ENCODE data around the gene WDR76. TPM values are rescaled to one million over a fixed set of nuclear protein-coding genes. Genes with fewer than 3 reads are reported as not detected.

The WDR76 gene
- polyA plus RNA-seq, 1 donor, result 6.3 TPM

DNA sequence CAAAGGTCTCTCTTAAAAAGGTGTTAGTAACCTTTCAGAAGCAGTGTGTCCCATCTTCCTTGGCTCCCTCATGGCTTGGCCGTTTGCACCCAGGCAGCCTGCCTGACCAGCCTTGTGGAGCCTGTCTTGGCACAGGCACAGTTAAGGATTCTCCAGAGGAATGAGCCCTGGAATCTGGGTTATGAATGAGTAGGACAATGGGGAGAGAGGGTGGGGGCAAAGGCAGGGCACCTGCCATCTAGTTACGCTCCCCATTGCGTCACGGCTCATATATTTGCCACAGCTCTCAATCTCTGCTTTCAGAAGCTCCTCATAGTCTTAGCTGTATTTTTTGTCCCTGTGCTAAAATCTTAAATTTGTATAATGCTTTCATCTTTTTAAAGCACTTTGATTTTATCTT, 50.6 kb downstream of the WDR76 start:
- no peak for DNase-seq (ENCODE audit: low read depth)

- DNase-seq (ENCODE audit: low read depth), result no peak
Measured at GRCh38 chr15:43878446-43878845, 51.6 kb downstream of the WDR76 start.

DNA sequence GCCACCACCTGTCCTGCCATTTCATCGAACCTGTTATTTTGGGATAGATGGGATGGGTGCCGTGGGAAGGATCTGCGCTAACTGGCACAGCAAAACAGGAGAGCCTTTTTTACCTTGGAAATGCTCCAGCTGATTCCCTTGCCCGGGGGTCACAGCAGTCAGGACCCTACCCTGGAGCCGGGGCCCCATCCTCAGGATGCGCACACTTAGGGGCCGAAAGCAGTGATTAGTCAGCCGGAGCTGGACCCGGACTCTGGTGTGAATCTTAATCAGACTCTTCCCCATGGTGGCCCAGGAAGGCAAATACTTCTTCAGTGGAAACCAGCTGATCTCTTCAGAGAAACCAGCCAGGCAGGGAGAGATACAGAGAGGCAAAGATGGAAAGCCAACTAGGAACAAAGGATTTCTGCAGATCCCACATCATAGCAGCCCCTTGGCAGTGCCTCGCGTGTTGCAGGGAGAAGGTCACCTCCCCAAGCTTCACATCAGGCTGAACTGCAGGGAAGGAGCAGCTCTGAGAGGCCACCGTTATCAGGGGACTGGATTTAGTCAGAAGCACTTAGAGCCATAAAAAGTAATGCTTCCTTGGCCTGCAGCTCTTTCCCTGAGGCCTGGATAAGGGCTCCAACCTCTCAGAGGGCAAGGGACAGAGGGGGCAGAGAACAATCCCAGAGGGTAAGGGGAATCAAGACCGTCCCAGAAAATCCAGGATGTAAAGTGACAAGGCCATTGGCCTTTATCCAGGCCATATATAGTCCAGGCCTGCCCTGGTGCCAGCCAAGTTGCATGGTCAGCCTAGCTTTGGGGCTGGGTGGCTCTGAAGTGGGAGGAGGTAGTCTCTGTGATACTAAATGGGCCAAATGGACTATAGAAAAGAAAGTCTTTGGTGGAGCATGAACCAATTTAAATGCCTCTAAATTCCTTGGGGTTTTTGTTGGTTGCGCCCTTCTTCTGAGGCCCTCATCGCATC, 52.9 kb downstream of the WDR76 start:
- no peak for DNase-seq (ENCODE audit: low read depth)

- DNase-seq (ENCODE audit: low read depth), result no peak
Measured at GRCh38 chr15:43880406-43881194, 53.8 kb downstream of the WDR76 start.

GRCh38 chr15:43881245-43881644, 54.4 kb downstream of the WDR76 start:
- no peak for DNase-seq (ENCODE audit: low read depth)

- no peak for DNase-seq (ENCODE audit: low read depth)
Measured at GRCh38 chr15:43881944-43882343, 55.1 kb downstream of the WDR76 start.

DNA sequence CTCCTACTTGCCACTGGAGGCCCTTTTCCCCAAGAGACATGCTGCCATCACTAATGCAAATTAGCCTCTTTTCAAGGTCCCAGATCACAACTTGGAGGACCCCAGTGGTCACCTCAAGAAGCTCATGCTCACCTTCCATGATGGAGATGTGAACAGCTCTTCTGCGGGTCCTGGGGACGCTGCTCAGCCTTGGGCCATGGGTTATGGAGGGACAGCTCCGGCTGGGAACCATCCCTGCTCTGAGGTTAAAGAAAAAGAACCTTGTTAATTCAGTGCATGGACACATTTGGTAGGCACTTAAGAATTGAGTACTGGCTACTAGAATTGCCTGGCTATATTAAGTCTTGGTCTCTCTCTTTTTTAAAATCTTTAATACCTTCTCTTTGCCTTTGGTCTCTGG, 56.8 kb downstream of the WDR76 start:
- no peak for DNase-seq (ENCODE audit: low read depth)

DNA sequence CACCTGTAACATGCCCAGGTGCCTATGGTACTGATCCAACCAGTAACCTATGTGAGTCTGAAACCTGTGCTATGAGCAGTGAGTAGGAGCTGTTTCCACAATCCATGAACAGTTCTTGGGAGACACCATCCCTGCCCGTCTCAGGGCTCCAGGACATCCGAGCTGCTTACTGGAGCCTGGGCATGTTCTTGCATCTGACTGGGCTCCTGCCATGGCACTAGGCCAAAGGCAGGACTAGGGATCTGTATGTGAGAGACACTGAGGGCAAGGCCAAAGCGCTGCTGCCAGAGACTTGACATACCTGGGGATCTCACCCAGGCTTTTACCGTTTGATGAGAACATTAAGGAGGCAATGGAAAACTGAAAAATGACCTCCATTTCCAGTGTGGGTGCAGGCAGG, 59.8 kb downstream of the WDR76 start:
- DNase-seq (ENCODE audit: low read depth), result no peak

GRCh38 chr15:43887901-43888300, 61.1 kb downstream of the WDR76 start:
- DNase-seq (ENCODE audit: low read depth), result no peak

DNA sequence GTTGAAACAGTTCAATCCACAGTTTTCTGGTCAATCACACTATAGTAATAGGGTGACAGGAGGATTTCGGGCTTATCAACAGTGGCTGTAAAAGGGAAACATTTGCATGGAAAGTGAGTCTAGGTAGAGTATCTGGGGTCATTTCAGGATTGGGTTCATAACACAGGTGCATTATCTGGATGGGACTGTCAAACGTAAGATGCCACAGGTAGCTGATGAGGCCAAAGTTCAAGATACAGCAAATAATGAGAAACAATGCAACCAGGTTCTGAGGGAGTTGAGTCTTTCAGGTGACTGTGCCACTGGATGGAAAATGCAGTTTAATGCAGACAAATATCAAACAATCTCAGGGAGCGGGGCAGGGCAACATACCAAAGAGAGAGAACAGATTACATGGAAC, 62.2 kb downstream of the WDR76 start:
- no peak for DNase-seq (ENCODE audit: low read depth)

GRCh38 chr15:43893956-43894355, 67.2 kb downstream of the WDR76 start:
- no peak for DNase-seq (ENCODE audit: low read depth)

GRCh38 chr15:43895586-43895985, 68.8 kb downstream of the WDR76 start:
- no peak for DNase-seq (ENCODE audit: low read depth)

- no peak for DNase-seq (ENCODE audit: low read depth)
Measured at GRCh38 chr15:43896543-43896942, 69.7 kb downstream of the WDR76 start.

GRCh38 chr15:43898891-43899290, 72.1 kb downstream of the WDR76 start:
- no peak for DNase-seq (ENCODE audit: low read depth)

DNA sequence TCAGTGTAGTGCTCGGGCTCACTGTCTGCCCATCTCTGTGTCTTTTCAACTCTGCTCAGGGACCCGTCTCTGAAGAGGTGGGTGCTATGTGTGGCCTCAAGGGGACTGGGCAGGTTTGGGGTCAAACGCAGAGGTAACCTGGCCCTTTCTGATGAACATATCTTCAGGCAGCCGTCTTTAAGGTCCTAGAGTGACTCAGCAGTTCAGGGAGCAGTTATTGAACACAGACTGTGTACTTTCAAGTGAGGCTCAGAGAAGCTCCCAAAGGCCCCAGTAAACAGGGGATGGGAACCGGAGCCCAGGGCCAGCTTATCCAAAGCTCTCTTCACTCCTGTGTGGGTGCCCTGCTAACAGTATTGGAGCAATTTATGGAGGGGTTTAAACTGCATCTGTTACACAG, 73.1 kb downstream of the WDR76 start:
- DNase-seq (ENCODE audit: low read depth), result no peak

DNA sequence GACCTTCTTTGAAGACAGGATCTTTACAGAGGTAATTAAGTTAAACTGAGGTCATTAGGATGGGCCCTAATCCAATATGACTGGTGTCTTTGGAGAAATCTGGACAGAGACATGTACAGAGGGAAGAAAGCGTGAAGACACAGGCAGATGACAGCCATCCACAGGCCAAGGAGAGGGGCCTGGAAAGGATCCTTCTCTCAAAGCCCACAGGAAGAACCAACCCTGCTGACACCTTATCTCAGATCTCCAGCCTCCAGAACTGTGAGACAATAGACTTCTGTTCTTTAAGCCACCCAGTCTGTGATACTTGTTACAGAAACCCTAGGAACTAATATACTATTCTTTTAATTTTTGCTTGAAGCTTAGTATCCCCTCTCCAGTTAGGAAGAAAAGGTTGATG, 74.2 kb downstream of the WDR76 start:
- DNase-seq (ENCODE audit: low read depth), result no peak

DNA sequence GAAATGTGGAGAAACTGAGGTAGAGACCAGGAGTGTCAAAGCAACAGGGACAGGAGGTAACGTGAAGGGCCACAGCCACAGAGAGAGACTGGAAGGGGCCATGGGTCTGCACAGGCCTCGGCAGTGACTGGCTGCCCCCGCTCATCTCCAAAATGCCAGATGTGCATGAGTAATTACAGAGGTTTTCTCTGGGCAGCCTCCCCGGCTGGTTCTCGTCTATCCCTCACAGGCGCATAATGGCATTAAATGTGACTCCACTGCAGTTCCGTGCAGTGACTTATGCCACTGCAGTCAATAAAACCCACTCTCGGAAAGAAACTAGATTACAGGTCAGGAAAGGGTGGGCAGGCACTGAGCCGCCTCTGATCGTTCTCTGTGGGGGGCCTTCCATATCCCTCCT, 74.7 kb downstream of the WDR76 start:
- no peak for DNase-seq (ENCODE audit: low read depth)

DNA sequence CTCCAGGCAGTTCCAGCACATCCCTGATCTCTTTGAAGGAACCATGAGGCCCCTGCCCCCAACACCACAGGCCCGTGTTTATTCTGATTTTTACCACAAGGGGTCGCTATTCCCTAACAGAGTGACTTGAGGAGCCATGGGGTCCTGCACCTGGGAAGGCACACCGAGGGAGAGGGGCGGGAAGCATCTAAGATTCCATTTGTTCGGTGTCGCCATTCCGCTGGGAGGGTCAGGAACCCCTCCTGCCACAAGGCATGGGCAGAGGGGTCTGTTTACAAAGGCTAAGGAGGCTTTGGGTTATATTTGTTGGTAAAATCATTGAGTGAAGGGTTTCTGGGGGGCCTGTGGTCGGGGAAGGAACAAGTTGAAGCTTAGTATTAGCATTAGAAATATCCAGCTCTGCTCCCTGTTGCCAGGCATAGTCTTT, 77.1 kb downstream of the WDR76 start:
- DNase-seq (ENCODE audit: low read depth), result no peak

DNA sequence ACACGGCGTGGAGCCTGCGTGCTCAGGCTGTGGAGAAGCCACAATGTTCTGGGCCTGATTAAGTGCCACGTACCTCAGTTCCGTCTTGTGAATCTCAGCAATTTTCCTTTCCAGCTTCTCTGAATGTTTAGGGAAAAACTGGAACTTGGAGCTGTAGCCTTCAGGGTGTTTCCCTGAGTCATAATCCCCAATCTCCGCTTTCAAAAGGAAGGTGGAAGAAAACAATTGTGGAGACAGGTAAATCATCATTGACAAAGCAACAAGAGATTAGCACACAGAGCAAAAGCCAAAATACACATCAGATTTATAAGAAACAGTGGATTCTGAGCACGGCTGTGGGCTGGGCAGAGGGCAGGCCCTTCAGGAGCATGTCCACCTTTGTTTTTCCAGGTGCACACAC, 79.0 kb downstream of the WDR76 start:
- no peak for DNase-seq (ENCODE audit: low read depth)

- no peak for DNase-seq (ENCODE audit: low read depth)
Measured at GRCh38 chr15:43908516-43909050, 81.8 kb downstream of the WDR76 start.

- DNase-seq (ENCODE audit: low read depth), result no peak
Measured at GRCh38 chr15:43911235-43911781, 84.5 kb downstream of the WDR76 start.

- no peak for DNase-seq (ENCODE audit: low read depth)
Measured at GRCh38 chr15:43912208-43912607, 85.4 kb downstream of the WDR76 start.
